Neural progenitor cell (in vitro differentiated cells): Measurements from ENCODE around the gene BEAN1. TPM values are rescaled to one million over a fixed set of nuclear protein-coding genes. Genes with fewer than 3 reads are reported as not detected.

ENCODE experiments used
- DNase-seq: peaks from one replicate; pipeline ENCODE4 v3.0.0-alpha.2; 2016; ENCODE audit warnings: low spot score
- H2AFZ ChIP-seq: fragments of 200-600 bp; sonication (generic); replicated peaks from 2 replicates; pipeline ENCODE4 v1.6.1; 2016; ENCODE audit warnings: antibody characterized with exemption
- H3F3A ChIP-seq: fragments of 200-600 bp; sonication (generic); 2 replicates; pipeline ENCODE4 v1.6.1; 2016; ENCODE audit warnings: antibody characterized with exemption, low read depth
- H3K27ac ChIP-seq: fragments of 200-600 bp; sonication (generic); 2 replicates; pipeline ENCODE4 v1.5.1; 2016; ENCODE audit warnings: mild to moderate bottlenecking
- H3K27me3 ChIP-seq: fragments of 200-600 bp; sonication (generic); 2 replicates; pipeline ENCODE4 v1.6.1; 2016; ENCODE audit warnings: mild to moderate bottlenecking, moderate library complexity
- H3K36me3 ChIP-seq: fragments of 200-600 bp; sonication (generic); 2 replicates; pipeline ENCODE4 v1.5.1; 2016
- H3K4me1 ChIP-seq: fragments of 200-600 bp; sonication (generic); 2 replicates; pipeline ENCODE4 v1.6.1; 2016; ENCODE audit warnings: mixed run types
- H3K4me2 ChIP-seq: fragments of 200-600 bp; sonication (generic); 2 replicates; pipeline ENCODE4 v1.6.1; 2016
- H3K4me3 ChIP-seq: fragments of 200-600 bp; sonication (generic); 2 replicates; pipeline ENCODE4 v1.5.1; 2016
- H3K79me2 ChIP-seq: fragments of 200-600 bp; sonication (generic); 2 replicates; pipeline ENCODE4 v1.6.1; 2016; ENCODE audit warnings: low read depth
- H3K9ac ChIP-seq: fragments of 200-600 bp; sonication (generic); 2 replicates; pipeline ENCODE4 v1.6.1; 2016
- H3K9me3 ChIP-seq: fragments of 200-600 bp; sonication (generic); 2 replicates; pipeline ENCODE4 v1.5.1; 2016; ENCODE audit warnings: low read depth
- H4K20me1 ChIP-seq: fragments of 200-600 bp; sonication (generic); 2 replicates; pipeline ENCODE4 v1.6.1; 2016; ENCODE audit warnings: low read depth
- H3K27ac Mint-ChIP-seq: 3 replicates; pipeline ENCODE4 v1.8.0; 2021; ENCODE audit warnings: mixed read lengths
- H3K27me3 Mint-ChIP-seq: 2 replicates; pipeline ENCODE4 v1.8.0; 2022; ENCODE audit warnings: low read depth, mild to moderate bottlenecking, inconsistent platforms, moderate library complexity, mixed read lengths; ENCODE audit not compliant: insufficient read depth
- H3K36me3 Mint-ChIP-seq: 3 replicates; pipeline ENCODE4 v1.8.0; 2021; ENCODE audit warnings: mixed read lengths
- H3K4me1 Mint-ChIP-seq: 3 replicates; pipeline ENCODE4 v1.8.0; 2021; ENCODE audit warnings: mixed read lengths
- H3K4me3 Mint-ChIP-seq: 3 replicates; pipeline ENCODE4 v1.8.0; 2021; ENCODE audit warnings: mild to moderate bottlenecking, moderate library complexity, mixed read lengths
- H3K9me3 Mint-ChIP-seq: 3 replicates; pipeline ENCODE4 v1.8.0; 2020; ENCODE audit warnings: mixed read lengths
- CTCF ChIP-seq: fragments of 200-600 bp; sonication (generic); IDR thresholded peaks from 2 replicates; pipeline ENCODE4 v1.5.1; 2017; ENCODE audit warnings: antibody characterized with exemption, mild to moderate bottlenecking
- EZH2 ChIP-seq: fragments of 200-600 bp; sonication (generic); IDR thresholded peaks from 2 replicates; pipeline ENCODE4 v1.6.1; 2017; ENCODE audit warnings: antibody characterized with exemption, mild to moderate bottlenecking, moderate library complexity
- EZH2phosphoT487 ChIP-seq: fragments of 200-600 bp; sonication (generic); IDR thresholded peaks from 2 replicates; pipeline ENCODE4 v1.6.1; 2017; ENCODE audit warnings: antibody characterized with exemption
- total RNA-seq: library from RNA; depleted of rRNA; stranded (reverse); fragments of >200 nt; gene quantifications from 2 replicates; pipeline ENCODE4 v1.2.3, GENCODE V29; 2015; ENCODE audit warnings: low replicate concordance

The BEAN1 gene
- total RNA-seq, 1 donor from 2014 or later, result 0.32 TPM

- Histone ChIP-seq H3K4me2 (no peak overlapping the region), H3K4me1 (peaks cover 23% of the 10 kb centered on the region), H3K36me3 (no peaks in the 10 kb centered on the region), H3K4me3 (no peak overlapping the region), H3K9ac (no peak overlapping the region), H3K27me3 (no peaks in the 10 kb centered on the region), H4K20me1 (no peaks in the 10 kb centered on the region), H3K27ac (no peak overlapping the region), H3K9me3 (no peaks in the 10 kb centered on the region), H2AFZ (no peak overlapping the region), H3K79me2 (no peaks in the 10 kb centered on the region), H3F3A (peaks cover 13% of the 10 kb centered on the region)
- TF ChIP-seq EZH2phosphoT487, result no peak
- no peak for TF ChIP-seq CTCF
- TF ChIP-seq EZH2, result no peak
- Mint-ChIP-seq H3K27me3 (peaks cover 5% of the 10 kb centered on the region), H3K4me1 (peaks cover 40% of the 10 kb centered on the region), H3K27ac (no peak overlapping the region), H3K9me3 (peaks cover 2% of the 10 kb centered on the region), H3K36me3 (peaks cover 20% of the 10 kb centered on the region), H3K4me3 (no peak overlapping the region)
- no peak for DNase-seq
Measured at GRCh38 chr16:66516509-66516807, 89.4 kb downstream of the BEAN1 start.

GRCh38 chr16:66516808-66517585 lies 89.9 kb downstream of the BEAN1 start:
- H3K27me3 ChIP-seq, result no peaks in the 10 kb centered on the region
- peaks cover 8% of the 10 kb centered on the region for H3F3A ChIP-seq
- H3K4me2 ChIP-seq, result no peak overlapping the region
- no peak for TF ChIP-seq EZH2phosphoT487
- no peak for TF ChIP-seq EZH2
- no peak for TF ChIP-seq CTCF
- Mint-ChIP-seq H3K4me1 (peaks cover 39% of the 10 kb centered on the region), H3K27me3 (peaks cover 5% of the 10 kb centered on the region), H3K36me3 (peaks cover 20% of the 10 kb centered on the region), H3K27ac (peak overlapping the region; percentile 94), H3K9me3 (peaks cover 2% of the 10 kb centered on the region), H3K4me3 (peak overlapping the region; percentile 35)
- no peaks in the 10 kb centered on the region for H4K20me1 ChIP-seq
- no peak overlapping the region for H3K27ac ChIP-seq
- no peak overlapping the region for H2AFZ ChIP-seq
- H3K9me3 ChIP-seq, result no peaks in the 10 kb centered on the region
- H3K79me2 ChIP-seq, result no peaks in the 10 kb centered on the region
- no peaks in the 10 kb centered on the region for H3K36me3 ChIP-seq
- H3K4me3 ChIP-seq, result no peak overlapping the region
- H3K9ac ChIP-seq, result no peak overlapping the region
- peak; percentile 18 for DNase-seq
- H3K4me1 ChIP-seq, result peaks cover 18% of the 10 kb centered on the region

- Histone ChIP-seq H3K4me1 (peaks cover 12% of the 10 kb centered on the region), H3F3A (peaks cover under 1% of the 10 kb centered on the region), H3K4me3 (no peak overlapping the region), H4K20me1 (no peaks in the 10 kb centered on the region), H3K9ac (no peak overlapping the region), H2AFZ (no peak overlapping the region), H3K9me3 (no peaks in the 10 kb centered on the region), H3K36me3 (no peaks in the 10 kb centered on the region), H3K4me2 (no peak overlapping the region), H3K79me2 (no peaks in the 10 kb centered on the region), H3K27me3 (no peaks in the 10 kb centered on the region), H3K27ac (no peak overlapping the region)
- H3K9me3 Mint-ChIP-seq, result peaks cover 2% of the 10 kb centered on the region
- peaks cover 5% of the 10 kb centered on the region for H3K27me3 Mint-ChIP-seq
- H3K36me3 Mint-ChIP-seq, result peaks cover 21% of the 10 kb centered on the region
- no peak for DNase-seq
- no peak for TF ChIP-seq EZH2
- no peak for TF ChIP-seq EZH2phosphoT487
- no peak overlapping the region for H3K4me3 Mint-ChIP-seq
- H3K27ac Mint-ChIP-seq, result peak overlapping the region; percentile 94
- H3K4me1 Mint-ChIP-seq, result peaks cover 33% of the 10 kb centered on the region
Measured at GRCh38 chr16:66517586-66518263, 90.6 kb downstream of the BEAN1 start.
